Astrocyte of the spinal cord (primary cell): ENCODE measurements around the gene ZNF532.

Experiments
- DNase-seq: peaks from one replicate; pipeline ENCODE4 v3.0.0; 2011; ENCODE audit warnings: low read depth, low spot score
- H3K4me3 ChIP-seq: 2 replicates; pipeline ENCODE4 v1.5.1; 2011; ENCODE audit warnings: low read depth, mild to moderate bottlenecking, low read length, moderate library complexity
- in situ Hi-C: cut with HindIII; loops from 2 replicates; pipeline ENCODE4 v1.10.0; 2017; ENCODE audit warnings: low sequenced_read_pairs
- TF ChIP-seq, protein P1 (sequence below): IDR thresholded peaks from 2 replicates; pipeline ENCODE4 v1.5.1; 2012; ENCODE audit warnings: low read depth, mild to moderate bottlenecking, low read length, inconsistent platforms

ZNF532 gene

DNA sequence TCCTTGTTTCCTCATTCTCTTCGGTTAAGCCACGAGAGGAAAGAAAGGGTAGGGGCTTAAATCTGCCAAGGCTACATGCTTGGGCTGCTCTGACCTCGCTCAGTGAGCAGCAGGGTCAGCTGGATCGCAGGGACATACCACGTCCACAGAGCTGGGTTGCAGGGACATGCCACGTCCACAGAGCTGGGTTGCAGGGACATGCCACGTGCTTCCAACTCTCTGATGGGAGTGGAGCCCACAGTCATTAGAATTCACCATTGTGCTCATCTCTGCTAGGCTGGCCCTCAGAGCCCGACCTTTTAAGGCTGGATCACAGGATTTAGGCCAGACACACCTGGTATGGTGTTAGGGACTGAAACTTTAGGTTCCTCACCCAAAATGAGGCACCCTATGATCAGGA is 167.6 kb downstream of the ZNF532 start:
- no peak overlapping the region for H3K4me3 ChIP-seq
- TF ChIP-seq, protein P1, sequence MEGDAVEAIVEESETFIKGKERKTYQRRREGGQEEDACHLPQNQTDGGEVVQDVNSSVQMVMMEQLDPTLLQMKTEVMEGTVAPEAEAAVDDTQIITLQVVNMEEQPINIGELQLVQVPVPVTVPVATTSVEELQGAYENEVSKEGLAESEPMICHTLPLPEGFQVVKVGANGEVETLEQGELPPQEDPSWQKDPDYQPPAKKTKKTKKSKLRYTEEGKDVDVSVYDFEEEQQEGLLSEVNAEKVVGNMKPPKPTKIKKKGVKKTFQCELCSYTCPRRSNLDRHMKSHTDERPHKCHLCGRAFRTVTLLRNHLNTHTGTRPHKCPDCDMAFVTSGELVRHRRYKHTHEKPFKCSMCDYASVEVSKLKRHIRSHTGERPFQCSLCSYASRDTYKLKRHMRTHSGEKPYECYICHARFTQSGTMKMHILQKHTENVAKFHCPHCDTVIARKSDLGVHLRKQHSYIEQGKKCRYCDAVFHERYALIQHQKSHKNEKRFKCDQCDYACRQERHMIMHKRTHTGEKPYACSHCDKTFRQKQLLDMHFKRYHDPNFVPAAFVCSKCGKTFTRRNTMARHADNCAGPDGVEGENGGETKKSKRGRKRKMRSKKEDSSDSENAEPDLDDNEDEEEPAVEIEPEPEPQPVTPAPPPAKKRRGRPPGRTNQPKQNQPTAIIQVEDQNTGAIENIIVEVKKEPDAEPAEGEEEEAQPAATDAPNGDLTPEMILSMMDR = no peak
- no peak for DNase-seq
- in situ Hi-C loops = no loop called here

DNA sequence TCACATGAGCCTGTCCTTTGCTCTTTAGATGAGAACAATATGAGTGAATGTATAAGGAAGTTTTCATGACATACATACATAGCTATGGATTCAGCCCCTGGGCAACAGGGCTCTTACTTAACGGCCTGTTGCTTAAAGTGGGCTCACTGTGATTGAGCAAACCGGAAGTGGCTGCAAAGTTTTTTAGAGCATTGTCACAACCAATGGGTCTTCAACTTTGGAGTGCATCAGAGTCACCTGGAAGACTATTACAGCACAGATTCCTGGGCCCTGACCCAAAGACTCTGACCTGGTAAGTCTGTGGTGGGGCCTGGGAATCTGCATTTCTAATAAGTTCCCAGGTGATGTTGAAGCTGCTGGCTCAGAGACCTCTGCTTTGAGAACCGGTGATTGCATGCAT is 168.7 kb downstream of the ZNF532 start:
- no peak for DNase-seq
- in situ Hi-C loops = no loop called here
- no peak overlapping the region for H3K4me3 ChIP-seq
- TF ChIP-seq, protein P1 = no peak

DNA sequence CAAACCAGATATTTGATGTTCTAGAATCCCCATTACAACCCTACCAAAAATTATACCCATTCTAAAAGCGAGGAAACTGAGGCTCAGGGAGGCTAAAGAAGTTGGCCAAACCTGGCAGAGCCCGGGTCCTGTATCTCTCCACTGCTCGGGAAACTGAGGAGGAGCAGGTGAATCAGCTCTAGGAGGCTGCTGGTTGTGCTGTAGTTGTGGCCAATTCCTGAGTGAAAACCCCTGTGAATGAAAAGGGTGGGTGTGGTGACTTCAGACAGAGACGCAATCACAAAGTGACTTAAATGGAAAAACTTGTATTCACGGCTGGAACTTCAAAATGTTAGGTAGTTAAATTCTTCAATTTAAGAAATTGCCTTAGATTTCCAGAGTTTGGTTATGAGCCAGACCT is 169.3 kb downstream of the ZNF532 start:
- in situ Hi-C loops = no loop called here
- no peak overlapping the region for H3K4me3 ChIP-seq
- TF ChIP-seq, protein P1 = no peak
- no peak for DNase-seq

DNA sequence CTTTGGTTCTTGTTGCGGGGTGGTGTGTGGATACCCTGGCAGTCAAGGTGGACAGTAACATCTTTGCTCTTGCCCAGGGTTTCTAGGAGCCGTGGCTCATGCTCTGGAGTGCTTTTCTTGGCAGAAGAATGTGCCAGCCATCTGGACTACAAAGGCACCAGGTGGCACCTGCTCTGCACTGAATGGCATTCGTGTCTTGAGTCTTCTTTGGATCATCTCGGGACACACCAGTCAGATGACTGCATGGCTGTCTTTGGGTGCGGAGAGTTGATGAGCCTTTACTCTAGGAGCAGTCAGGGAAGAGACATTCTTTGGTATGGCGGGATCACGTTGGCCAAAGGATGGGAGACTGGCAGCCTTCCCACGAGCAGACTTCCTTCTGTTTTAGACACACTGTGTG is 170.9 kb downstream of the ZNF532 start:
- in situ Hi-C loops = no loop called here
- TF ChIP-seq, protein P1 = no peak
- no peak for DNase-seq
- H3K4me3 ChIP-seq = no peak overlapping the region
